ENCODE data around the gene ZNF792.
"Not testable (repeated sequence)": the region's sequence is repeated elsewhere in the genome, so short reads cannot be mapped to it uniquely, and the experiment has no call there.

ZNF792 gene

DNA sequence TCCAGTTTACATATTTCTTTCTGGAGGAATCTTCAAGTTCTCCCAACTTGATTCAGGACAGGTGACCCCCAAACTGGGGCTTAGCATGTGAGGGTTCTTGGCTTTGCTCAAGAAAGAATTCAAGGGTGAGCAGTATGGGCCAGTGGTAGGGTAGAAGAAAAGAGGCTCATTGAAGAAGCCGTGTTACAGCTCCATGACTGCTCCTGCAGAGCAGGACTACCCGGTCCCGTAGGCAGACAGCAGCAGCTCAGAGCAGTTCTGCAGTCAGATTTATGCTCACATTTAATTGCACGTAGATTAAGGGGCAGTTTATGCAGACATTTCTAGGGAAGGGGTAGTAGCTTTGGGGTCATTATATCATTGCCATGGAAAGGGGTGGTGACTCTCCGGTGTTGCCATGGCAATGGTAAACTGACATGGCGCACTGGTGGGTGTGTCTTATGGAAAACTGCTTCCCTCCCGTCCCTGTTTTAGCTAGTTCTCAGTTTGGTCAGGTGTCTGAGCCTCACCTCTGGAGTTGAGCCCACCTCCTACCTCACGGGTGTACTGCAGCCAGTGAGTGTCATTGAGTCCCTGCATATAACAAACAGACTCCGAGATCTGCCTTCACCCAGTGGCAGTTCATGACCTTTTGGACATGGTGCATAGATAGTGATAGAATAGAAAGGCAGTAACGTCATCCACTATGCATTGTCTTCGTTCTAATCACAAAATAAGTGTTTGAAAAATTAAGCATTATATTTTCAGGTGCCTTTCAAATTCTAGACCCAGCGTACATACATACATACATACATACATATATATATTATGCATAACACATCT is 16.0 kb upstream of the ZNF792 start:
- no peak for DNase-seq (ENCODE audit: low read depth)
- no peak overlapping the region for H3K4me3 ChIP-seq (ENCODE audit: low read depth, low read length)
- TF ChIP-seq MYC (IDR thresholded peaks at IDR 0.05; ENCODE audit: low read depth, low read length) (no peak), POLR2A (IDR thresholded peaks at IDR 0.05; ENCODE audit: extremely low read depth, insufficient read length) (no peak), CTCF (IDR thresholded peaks at IDR 0.05; ENCODE audit: low read depth, low read length) (no peak)

DNA sequence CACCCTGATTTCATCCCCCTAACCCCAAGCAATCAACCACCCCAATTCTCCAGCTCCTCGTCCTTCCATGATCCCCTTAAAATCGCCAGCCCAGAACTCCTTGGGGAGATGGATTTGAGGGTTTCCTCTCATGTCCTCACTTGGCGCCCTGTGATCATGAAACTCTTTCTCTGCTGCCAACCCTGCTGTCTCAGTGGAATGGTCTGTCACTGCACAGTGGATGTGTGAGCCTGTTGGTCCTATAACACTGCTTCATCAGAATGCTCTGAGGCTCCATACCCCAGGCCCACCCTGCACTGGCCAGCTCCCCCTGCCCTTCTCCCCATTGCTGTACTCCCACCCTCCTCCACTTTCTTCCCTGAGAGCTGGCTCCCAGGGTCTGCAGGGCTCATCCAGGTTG is 12.6 kb upstream of the ZNF792 start:
- no peak overlapping the region for H3K4me3 ChIP-seq (ENCODE audit: low read depth, low read length)
- no peak for DNase-seq (ENCODE audit: low read depth)
- TF ChIP-seq POLR2A (IDR thresholded peaks at IDR 0.05; ENCODE audit: extremely low read depth, insufficient read length) (no peak), CTCF (IDR thresholded peaks at IDR 0.05; ENCODE audit: low read depth, low read length) (no peak), MYC (IDR thresholded peaks at IDR 0.05; ENCODE audit: low read depth, low read length) (no peak), MAX (IDR thresholded peaks at IDR 0.05; ENCODE audit: low read depth, low read length) (no peak)

DNA sequence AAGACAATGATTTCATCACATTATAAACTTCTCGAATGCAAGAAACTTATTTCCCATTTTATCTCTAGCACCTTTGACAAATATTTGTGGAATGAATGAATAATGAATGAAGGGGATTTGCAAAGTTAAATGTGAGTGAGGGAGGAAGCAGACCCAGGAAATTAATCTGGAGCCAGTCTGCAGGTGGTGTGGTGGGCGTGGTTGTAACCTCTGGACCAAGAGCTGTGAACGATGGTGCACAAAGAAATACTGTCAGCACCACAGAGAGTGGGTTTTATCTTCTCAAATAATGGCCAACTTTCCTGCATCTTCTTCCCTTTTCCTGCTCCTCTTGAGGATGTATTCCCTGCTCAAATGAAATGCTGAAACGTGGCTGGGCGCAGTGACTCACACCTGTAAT is 11.0 kb upstream of the ZNF792 start:
- DNase-seq (ENCODE audit: low read depth), result no peak
- TF ChIP-seq CTCF (IDR thresholded peaks at IDR 0.05; ENCODE audit: low read depth, low read length) (no peak), POLR2A (IDR thresholded peaks at IDR 0.05; ENCODE audit: extremely low read depth, insufficient read length) (no peak), MAX (IDR thresholded peaks at IDR 0.05; ENCODE audit: low read depth, low read length) (no peak), MYC (IDR thresholded peaks at IDR 0.05; ENCODE audit: low read depth, low read length) (no peak)
- H3K4me3 ChIP-seq (ENCODE audit: low read depth, low read length), result no peak overlapping the region

DNA sequence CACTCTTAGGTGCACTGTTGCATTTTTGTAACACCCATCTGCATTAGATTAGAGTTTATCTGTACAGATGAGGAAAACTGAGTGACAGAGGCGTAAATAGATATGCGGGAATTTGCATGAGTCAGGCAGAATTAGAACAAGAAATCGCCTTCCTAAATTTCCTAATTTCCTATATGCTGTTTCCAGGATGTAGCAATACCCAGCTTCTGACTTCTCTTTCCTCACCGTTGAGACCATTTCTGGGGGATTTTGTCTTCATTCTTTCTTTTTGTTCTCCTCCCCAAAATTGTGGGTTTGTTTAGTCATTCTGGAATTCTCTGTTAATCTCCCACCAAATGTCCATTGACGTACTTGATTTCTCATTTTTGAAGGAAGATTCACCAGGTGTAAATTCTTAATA is 10.6 kb upstream of the ZNF792 start:
- no peak overlapping the region for H3K4me3 ChIP-seq (ENCODE audit: low read depth, low read length)
- TF ChIP-seq MYC (IDR thresholded peaks at IDR 0.05; ENCODE audit: low read depth, low read length), result no peak
- no peak for TF ChIP-seq MAX (IDR thresholded peaks at IDR 0.05; ENCODE audit: low read depth, low read length)
- TF ChIP-seq POLR2A (IDR thresholded peaks at IDR 0.05; ENCODE audit: extremely low read depth, insufficient read length), result no peak
- no peak for TF ChIP-seq CTCF (IDR thresholded peaks at IDR 0.05; ENCODE audit: low read depth, low read length)
- no peak for DNase-seq (ENCODE audit: low read depth)

- TF ChIP-seq POLR2A (IDR thresholded peaks at IDR 0.05; ENCODE audit: extremely low read depth, insufficient read length), result no peak
- TF ChIP-seq MAX (IDR thresholded peaks at IDR 0.05; ENCODE audit: low read depth, low read length), result no peak
- TF ChIP-seq CTCF (IDR thresholded peaks at IDR 0.05; ENCODE audit: low read depth, low read length), result no peak
- no peak for TF ChIP-seq MYC (IDR thresholded peaks at IDR 0.05; ENCODE audit: low read depth, low read length)
- no peak for DNase-seq (ENCODE audit: low read depth)
- no peak overlapping the region for H3K4me3 ChIP-seq (ENCODE audit: low read depth, low read length)
Measured at GRCh38 chr19:34972163-34972705, 8.2 kb upstream of the ZNF792 start.

- DNase-seq (ENCODE audit: low read depth); H3K4me3 ChIP-seq (ENCODE audit: low read depth, low read length): not testable (repeated sequence)
Measured at GRCh38 chr19:34970185-34970780, 6.3 kb upstream of the ZNF792 start.
